PC-9 (cell line): ENCODE measurements around the gene GK.

ENCODE experiments used
- EZH2 ChIP-seq: fragments of 200-600 bp; sonication (generic); IDR thresholded peaks from 2 replicates; pipeline ENCODE4 v1.8.0; 2017; ENCODE audit warnings: antibody characterized with exemption, low read depth
- TF ChIP-seq, protein P1 (sequence below): fragments of 200-600 bp; sonication (generic); conservative IDR thresholded peaks from 2 replicates; pipeline ENCODE4 v1.6.1; 2017; ENCODE audit warnings: mixed run types, antibody characterized with exemption, mild to moderate bottlenecking, moderate library complexity

DNA sequence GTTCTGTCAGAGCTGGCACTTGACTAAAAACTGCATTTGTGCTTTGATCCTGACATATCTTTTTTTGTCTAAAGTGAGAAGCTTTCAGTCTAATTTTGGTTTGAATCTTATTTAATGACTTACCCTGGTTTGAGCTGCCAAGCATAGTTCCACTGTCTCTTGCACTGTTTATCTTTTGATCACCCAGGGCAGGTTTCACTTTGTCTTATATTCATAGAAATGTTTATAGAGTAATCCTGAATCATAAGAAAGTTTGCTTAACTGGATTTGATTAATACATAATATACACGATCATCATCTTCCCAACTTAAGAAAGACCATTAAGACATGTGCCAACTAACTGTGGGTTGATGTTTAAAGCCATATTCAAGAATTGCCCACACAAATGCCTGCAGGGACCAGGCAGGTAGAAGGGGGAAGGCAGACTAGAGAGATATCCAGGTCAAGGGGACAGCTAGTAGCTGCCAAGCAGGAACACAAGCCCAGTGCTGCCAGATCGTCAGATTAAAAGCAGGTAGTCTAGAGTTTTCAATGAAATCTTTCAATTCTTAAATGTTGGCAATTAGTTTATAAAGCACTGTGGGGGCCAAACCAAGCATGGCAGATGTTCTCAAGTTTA lies 1.9 kb downstream of the GK start:
- TF ChIP-seq, protein P1, sequence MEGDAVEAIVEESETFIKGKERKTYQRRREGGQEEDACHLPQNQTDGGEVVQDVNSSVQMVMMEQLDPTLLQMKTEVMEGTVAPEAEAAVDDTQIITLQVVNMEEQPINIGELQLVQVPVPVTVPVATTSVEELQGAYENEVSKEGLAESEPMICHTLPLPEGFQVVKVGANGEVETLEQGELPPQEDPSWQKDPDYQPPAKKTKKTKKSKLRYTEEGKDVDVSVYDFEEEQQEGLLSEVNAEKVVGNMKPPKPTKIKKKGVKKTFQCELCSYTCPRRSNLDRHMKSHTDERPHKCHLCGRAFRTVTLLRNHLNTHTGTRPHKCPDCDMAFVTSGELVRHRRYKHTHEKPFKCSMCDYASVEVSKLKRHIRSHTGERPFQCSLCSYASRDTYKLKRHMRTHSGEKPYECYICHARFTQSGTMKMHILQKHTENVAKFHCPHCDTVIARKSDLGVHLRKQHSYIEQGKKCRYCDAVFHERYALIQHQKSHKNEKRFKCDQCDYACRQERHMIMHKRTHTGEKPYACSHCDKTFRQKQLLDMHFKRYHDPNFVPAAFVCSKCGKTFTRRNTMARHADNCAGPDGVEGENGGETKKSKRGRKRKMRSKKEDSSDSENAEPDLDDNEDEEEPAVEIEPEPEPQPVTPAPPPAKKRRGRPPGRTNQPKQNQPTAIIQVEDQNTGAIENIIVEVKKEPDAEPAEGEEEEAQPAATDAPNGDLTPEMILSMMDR: no peak
- TF ChIP-seq EZH2: no peak
